GM04504 (cell line): ENCODE measurements around the gene SLC38A1.
"Not testable (repeated sequence)": the region's sequence is repeated elsewhere in the genome, so short reads cannot be mapped to it uniquely, and the experiment has no call there.

ENCODE experiments used
- DNase-seq: peaks from one replicate; pipeline ENCODE4 v3.0.0-alpha.2; 2012; ENCODE audit warnings: low read depth

Gene SLC38A1

GRCh38 chr12:46206471-46206870 lies 62.4 kb downstream of the SLC38A1 start:
- DNase-seq = no peak

- no peak for DNase-seq
Measured at GRCh38 chr12:46205294-46205693, 63.5 kb downstream of the SLC38A1 start.

DNA sequence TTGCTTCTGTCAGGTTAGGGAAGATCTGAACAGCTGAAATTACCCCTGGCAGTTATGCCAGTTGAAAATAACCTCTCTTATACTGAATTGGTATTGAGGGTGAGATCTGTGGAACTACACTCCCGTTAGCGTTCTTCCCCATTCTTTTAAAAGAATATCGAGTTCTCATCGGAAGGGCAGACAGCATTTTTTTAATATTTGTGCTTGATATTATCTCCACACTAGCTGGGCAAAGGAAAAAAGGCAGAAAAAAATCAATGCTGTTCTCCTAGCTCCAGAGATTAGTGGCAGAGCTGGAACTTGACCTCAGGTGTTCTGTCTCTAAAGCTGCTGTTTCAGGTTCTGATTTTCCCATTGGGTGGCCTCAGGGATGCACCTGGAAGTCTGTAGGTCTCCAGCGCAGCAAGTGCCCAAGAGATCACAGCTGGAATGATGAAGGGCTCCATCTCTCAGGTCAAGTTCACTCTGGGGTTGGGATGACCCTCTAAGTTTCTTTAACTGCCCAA lies 67.5 kb downstream of the SLC38A1 start:
- DNase-seq = no peak

DNA sequence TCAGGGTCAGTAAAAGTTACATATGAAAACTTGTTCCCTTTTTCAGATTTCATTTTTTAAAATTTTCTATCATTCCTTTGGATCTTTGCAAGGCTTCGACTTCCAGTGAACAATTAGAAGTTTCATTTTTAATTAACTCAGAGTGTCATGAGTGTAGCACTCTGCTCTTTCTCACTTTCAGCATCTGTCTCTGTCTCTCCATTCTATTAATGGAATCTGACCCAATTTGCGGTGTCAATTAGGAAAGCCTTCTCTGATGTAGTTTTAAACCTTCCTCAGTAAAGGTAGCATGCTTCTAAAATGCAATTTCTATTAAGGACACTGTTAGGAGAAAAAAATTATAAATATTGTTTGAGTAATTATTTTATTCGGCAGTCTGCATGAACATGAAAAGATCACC lies 68.3 kb downstream of the SLC38A1 start:
- DNase-seq = no peak

DNA sequence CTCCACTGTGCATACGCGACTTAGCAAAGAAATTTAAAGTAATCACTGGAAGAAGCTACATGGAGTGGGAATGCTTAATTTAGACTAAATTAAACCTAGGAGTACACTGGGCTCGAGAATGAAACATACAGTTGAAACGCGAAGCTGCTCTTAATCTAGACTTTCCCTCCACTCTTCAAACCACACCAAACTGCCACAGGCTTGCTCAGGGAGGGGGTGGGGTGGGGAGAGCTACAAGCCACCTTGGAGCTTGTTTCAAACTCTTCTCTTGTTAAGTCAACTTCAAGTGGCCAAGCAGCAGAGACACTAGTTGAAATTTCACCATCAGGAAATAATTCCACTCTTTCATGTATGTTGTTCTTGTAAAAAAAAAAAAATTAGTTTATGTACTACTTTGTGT lies 69.9 kb downstream of the SLC38A1 start:
- no peak for DNase-seq

DNA sequence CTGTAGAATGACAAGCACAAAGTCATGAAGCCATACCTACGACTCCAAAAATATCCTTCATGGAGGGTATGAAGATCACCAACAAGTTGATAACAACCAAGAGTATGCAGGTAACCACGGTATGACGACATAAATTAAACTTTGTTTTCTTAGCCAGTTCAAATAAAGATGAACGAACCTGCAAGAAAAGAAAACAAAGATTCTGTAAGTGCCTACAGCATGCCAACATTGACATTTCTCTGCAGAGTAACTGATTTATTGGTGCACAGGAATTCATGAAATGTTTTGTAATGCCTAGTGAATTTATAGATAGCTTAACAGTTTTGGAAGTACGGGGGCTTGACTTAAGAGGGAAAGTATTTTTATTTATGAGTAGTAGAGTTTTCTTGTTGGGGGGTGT lies 71.0 kb downstream of the SLC38A1 start:
- DNase-seq = no peak

DNA sequence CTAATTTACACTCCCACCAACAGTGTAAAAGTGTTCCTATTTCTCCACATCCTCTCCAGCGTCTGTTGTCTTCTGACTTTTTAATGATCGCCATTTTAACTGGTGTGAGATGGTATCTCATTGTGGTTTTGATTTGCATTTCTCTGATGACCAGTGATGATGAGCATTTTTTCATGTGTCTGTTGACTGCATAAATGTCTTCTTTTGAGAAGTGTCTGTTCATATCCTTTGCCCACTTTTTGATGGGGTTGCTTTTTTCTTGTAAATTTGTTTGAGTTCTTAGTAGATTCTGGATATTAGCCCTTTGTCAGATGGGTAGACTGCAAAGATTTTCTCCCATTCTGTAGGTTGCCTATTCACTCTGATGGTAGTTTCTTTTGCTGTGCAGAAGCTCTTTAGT lies 78.3 kb downstream of the SLC38A1 start:
- not testable (repeated sequence) for DNase-seq

GRCh38 chr12:46188170-46188569 lies 80.7 kb downstream of the SLC38A1 start:
- DNase-seq = no peak

DNA sequence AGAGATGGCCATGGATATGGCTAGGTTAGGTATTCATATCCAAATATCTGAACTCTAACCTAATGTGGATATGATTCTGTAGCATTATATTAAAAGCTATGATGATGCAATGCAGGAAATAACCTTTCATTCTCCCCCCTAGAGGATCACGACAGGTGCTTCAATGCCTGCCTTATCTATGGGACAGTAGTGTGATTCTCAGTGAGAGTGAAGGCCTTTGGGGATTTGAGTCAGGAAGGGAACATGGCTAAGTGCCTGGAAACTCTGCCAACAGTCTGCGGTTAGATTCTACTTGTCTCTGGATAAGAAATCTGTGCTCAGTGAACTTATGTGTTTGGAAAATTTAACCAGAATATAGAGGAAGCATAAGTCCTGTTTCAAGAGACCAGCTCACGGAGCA lies 81.8 kb downstream of the SLC38A1 start:
- DNase-seq = peak; percentile 61

- DNase-seq = no peak
Measured at GRCh38 chr12:46186088-46186487, 82.8 kb downstream of the SLC38A1 start.

GRCh38 chr12:46185686-46186085 lies 83.2 kb downstream of the SLC38A1 start:
- no peak for DNase-seq

DNA sequence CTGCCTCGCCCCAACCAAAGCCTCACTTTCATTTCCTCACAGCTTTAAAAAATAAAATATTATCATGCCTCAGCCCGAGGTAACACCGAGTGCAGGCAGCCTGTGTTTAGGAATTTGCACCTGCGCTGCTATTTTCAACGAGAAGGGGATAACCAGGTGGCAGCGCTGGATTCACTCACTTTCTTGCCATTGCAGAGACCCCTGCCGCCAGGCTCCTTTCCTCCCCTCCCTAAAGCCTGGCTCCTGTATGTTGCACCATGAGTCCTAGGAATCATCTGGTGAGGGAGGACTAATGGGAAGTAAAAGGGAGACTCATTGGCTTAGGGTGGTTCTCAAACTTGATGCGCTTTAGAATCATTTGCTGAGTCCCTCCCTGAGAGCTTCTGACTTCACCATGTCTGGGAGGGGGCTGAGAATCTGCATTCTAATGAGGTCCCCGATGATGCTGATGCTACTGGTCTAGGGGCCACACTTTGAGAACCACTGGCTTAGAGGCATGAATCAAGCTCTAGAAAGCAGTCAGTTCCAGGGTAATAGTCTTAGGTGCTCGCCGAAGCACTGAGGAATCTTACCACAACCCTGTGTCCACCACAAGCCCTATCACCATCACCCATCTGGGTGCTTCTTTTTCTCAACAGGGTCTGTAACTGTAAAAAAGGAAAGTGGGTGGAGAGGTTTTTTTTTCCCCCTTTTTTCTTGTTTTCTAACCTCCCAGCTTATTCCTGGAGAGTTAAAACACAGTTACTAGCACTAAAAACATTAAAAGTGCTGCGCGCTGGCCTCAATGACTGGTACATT lies 83.8 kb downstream of the SLC38A1 start:
- no peak for DNase-seq

DNA sequence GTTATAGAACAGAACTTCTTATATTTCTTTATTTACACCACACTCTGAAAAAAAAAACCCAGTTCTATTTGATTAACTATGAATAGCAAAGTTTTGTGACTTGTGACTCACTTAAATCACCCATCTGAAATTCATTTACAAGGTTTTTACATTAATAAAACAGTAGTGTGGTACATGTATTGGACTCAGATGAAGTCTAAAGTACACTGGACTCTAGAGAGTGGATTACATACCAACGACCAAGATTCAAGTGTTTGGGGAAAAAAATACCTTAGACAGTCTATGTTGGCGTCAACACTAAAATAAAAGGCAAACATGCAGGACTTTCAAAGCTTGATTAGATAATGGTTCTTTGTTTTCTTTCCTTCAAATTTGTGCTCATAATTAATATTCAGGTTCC lies 85.7 kb downstream of the SLC38A1 start:
- DNase-seq = no peak

DNA sequence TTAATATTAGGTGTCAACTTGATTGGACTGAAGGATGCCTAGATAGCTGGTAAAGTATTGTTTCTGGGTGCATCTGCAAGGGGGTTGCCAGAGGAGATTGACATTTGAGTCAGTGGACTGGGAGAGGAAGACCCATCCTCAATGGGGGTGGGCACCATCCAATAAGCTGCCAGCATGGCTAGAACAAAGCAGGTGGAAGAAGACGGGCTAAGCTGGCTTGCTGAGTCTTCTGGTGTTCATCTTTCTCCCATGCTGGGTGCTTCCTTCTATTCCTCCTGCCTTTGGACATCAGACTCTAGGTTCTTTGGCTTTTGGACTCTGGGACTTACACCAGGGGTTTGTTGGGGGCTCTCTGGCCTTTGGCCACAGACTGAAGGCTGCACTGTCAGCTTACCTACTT lies 87.4 kb downstream of the SLC38A1 start:
- DNase-seq = no peak

DNA sequence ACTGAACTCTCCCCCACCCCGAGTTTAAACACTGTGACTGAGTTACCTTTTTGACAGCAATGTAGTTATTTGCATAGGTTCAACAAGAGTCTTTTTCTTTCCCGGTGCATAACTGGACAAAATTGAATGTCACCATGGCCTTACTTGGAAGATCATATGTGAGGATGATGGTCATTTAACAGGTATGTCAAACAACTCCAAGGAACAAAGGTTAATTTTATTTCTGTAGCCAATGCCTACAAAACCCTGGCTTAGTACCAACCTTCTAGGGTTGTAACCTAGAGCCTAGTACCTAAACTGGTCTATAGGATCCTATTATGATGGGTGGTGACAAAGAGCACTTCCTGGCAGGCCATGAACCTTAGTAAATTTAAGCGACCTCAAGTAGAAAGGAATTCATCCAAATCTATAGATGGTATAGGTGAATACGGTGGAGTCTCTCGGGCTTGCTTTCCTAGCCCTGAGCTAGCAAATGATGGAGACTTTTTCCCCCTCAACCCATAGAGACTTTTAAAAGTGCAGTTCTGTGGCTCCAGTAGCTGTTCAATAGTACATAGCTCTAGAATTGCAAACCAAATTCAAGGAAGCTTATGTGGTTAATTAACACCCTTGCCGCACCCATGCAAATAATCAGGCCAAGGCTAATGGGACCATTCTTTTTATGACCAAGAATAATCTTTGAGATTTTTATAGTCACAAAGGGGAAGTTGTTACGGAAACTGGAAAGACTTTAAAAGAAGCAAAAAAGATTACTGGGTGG lies 89.0 kb downstream of the SLC38A1 start:
- DNase-seq = no peak

GRCh38 chr12:46177837-46178608 lies 90.8 kb downstream of the SLC38A1 start:
- DNase-seq = no peak

GRCh38 chr12:46177025-46177424 lies 91.8 kb downstream of the SLC38A1 start:
- DNase-seq = no peak

DNA sequence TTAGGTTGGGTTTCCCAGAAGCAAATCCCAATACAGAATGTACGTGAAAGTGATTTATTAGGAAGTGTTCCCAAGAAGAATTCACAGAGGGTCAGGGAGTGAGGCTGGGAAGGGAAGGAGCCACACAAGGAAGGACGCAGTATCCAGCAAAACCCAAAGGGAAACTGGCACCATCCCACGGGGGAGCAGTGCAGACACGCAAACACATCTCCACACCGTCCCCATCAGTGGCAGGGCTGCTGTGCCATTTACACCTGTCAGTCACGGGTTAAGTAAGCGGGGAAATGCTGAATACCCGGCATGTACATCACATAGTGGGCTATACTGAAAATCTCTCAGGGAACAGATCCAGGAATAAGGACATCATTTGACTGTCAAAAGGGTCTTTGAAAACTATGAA lies 93.9 kb downstream of the SLC38A1 start:
- DNase-seq = no peak

GRCh38 chr12:46174061-46174662 lies 94.7 kb downstream of the SLC38A1 start:
- DNase-seq = no peak

DNA sequence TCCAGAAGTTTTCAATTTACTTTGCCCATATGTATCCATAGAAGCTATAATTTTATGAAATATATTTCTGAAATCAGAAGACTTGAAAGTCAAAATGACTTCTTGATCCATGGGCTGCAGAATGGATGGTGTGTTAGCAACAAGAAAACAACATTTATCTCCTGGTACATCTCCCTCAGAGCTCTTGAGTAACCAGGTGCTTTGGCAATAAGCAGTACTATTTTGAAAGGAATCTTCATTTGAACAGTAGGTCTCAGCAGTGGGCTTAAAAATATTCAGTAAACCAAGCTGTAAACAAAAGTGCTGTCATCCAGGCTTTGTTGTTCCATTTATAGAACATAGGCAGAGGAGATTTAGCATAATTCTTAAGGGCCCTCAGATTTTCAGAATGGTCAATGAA lies 100.4 kb downstream of the SLC38A1 start:
- no peak for DNase-seq

GRCh38 chr12:46167412-46167811 lies 101.4 kb downstream of the SLC38A1 start:
- no peak for DNase-seq

GRCh38 chr12:46165191-46165590 lies 103.7 kb downstream of the SLC38A1 start:
- DNase-seq = no peak
